ENCODE measurements around the gene EGR4. TPM values are rescaled to one million over a fixed set of nuclear protein-coding genes. Genes with fewer than 3 reads are reported as not detected.

Gene EGR4
- total and polyA plus RNA-seq, 10 donors: 0.02 to 0.03 TPM; not detected in 8

GRCh38 chr2:73284296-73285158 is 8.8 kb downstream of the EGR4 start, which contains the start of gene FBXO41:
TSS of gene FBXO41 (minus strand) at chr2:73284478. CDS start at chr2:73269630, 14,848 bp downstream.
- Histone ChIP-seq H3K36me3 (no peaks in the 10 kb centered on the region), H3K4me3 (peak within 1 kb of the TSS; percentile 60 to 86 (median 70)), H3K27ac (peak within 1 kb of the TSS; percentile 29 to 87 (median 79)), H3K9me3 (no peaks in the 10 kb centered on the region), H3K27me3 (replicated peaks in 1 of 7) (peaks cover 0 to 47% (median 9%) of the 10 kb centered on the region in 7 donors), H3K4me1 (peaks cover 0 to 42% (median 27%) of the 10 kb centered on the region in 6 donors)
- TF ChIP-seq CTCF (IDR thresholded peaks at IDR 0.05 in 8 of 11, conservative IDR thresholded peaks at IDR 0.05 in 3 of 11) (no peak), POLR2AphosphoS5 (IDR thresholded peaks at IDR 0.05) (peak; percentile 75 to 83 (median 77))
- peak; percentile 93 for DNase-seq
- intact Hi-C loops (cut with DNase I; ENCODE audit: low total_unique reads): loop anchor here (10.0 kb wide), 1 partner anchor 100 kb away; the partner anchor contains the start of gene ALMS1
- WGBS, 5 donors: 0 to 4% (median 1%) methylated on average over 16 to 69 of the region's 69 CpGs

DNA sequence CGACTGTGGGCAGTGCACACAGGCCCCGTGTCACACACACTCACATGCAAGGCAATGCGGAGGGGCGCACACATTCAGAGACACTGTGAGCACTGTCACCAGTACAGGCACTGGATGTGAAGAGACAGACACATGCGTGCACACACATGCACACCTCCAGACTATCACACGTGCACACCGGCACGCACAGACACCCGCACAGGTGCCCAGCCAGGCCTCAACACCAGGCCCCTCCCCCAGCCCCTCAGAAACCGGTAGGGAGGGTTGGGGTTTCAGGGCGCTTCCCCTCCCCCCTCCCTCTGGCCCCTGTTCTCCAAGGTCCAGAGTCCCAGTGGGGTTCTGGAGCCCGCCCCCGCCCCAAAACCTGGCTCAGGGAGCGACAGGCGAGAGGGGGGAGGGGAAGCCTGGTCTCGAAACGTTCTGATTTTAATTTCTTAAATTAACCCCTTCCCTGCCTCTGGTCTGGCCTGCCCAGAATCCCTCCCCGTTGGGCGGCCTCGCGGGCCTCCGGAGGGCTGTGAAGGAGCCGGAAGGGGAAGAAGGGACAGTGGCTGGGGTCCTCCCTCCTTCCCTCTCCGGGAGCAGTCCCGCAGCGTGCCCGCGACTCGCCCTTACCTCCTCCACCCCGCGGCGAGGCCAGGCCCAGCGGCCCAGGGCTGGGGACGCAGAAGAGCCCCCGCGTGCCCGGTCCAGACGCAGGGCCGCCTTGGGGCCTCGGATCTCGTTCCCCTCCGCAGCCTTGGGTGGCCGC is 9.6 kb downstream of the EGR4 start:
- WGBS, 5 donors: 5 to 11% (median 9%) methylated on average over 7 to 43 of the region's 43 CpGs
- Histone ChIP-seq H3K36me3 (no peaks in the 10 kb centered on the region), H3K27ac (peak overlapping the region in 6 of 8 donors; percentile 70 to 87 (median 80)), H3K9me3 (no peaks in the 10 kb centered on the region), H3K4me1 (peaks cover 0 to 42% (median 27%) of the 10 kb centered on the region in 6 donors), H3K27me3 (replicated peaks in 1 of 7) (peaks cover 0 to 39% (median 6%) of the 10 kb centered on the region in 7 donors), H3K4me3 (peak overlapping the region; percentile 60 to 86 (median 70))
- TF ChIP-seq POLR2A (IDR thresholded peaks at IDR 0.05) (no peak), CTCF (IDR thresholded peaks at IDR 0.05 in 8 of 11, conservative IDR thresholded peaks at IDR 0.05 in 3 of 11) (no peak), POLR2AphosphoS5 (IDR thresholded peaks at IDR 0.05) (no peak)
- DNase-seq: no peak
- intact Hi-C loops (cut with DNase I; ENCODE audit: low total_unique reads): loop anchor here (10.0 kb wide), 1 partner anchor 101 kb away; the partner anchor contains the start of gene ALMS1

GRCh38 chr2:73282924-73283544 is 10.3 kb downstream of the EGR4 start:
- TF ChIP-seq POLR2A (IDR thresholded peaks at IDR 0.05): no peak
- TF ChIP-seq CTCF (IDR thresholded peaks at IDR 0.05 in 8 of 11, conservative IDR thresholded peaks at IDR 0.05 in 3 of 11): no peak
- TF ChIP-seq POLR2AphosphoS5 (IDR thresholded peaks at IDR 0.05): no peak
- Histone ChIP-seq H3K27me3 (replicated peaks in 1 of 7) (peaks cover 0 to 35% (median 6%) of the 10 kb centered on the region in 7 donors), H3K4me1 (peaks cover 0 to 42% (median 27%) of the 10 kb centered on the region in 6 donors), H3K4me3 (peak overlapping the region in 4 of 8 donors; percentile 74 to 86 (median 78)), H3K9me3 (no peaks in the 10 kb centered on the region), H3K27ac (no peak overlapping the region), H3K36me3 (no peaks in the 10 kb centered on the region)
- no peak for DNase-seq
- 44 to 70% (median 62%) methylated on average over 4 to 5 of the region's 5 CpGs for WGBS, 5 donors
- intact Hi-C loops (cut with DNase I; ENCODE audit: low total_unique reads): loop anchor here (10.0 kb wide), 1 partner anchor 102 kb away; the partner anchor contains the start of gene ALMS1
